GM12878 (cell line): Measurements from ENCODE around the gene HOOK1.

Experiments used
- CEBPB ChIP-seq, 2 experiments: fragments of 150-350 bp in 1 of 2; IDR thresholded peaks; 2 replicates each; pipeline ENCODE4 v1.6.1; 2012 to 2014; ENCODE audit warnings: low read depth in 2 of 2, low read length in 2 of 2, borderline replicate concordance in 1 of 2, inconsistent platforms in 1 of 2
- MXI1 ChIP-seq: fragments of 150-350 bp; IDR thresholded peaks from 2 replicates; pipeline ENCODE4 v1.6.1; 2011; ENCODE audit warnings: low read depth, mild to moderate bottlenecking, inconsistent platforms, low read length, improper control_type of control experiment
- ZNF274 ChIP-seq: IDR thresholded peaks from one replicate; pipeline ENCODE4 v1.8.0; 2011; ENCODE audit not compliant: insufficient read length, insufficient read depth

- TF ChIP-seq ZNF274 (no peak), CEBPB (IDR thresholded peaks at IDR 0.05; ENCODE audit: borderline replicate concordance in 1 of 2, low read depth in 2 of 2, low read length in 2 of 2) (no peak), MXI1 (no peak)
Measured at GRCh38 chr1:59831529-59831928, 16.8 kb downstream of the HOOK1 start.
